HL-60/S4 treated with retinoic acid at 250 ng/mL for 4 days and 3 days (cell line): ENCODE results near the gene MYO1A.
"Not testable (repeated sequence)": the region's sequence is repeated elsewhere in the genome, so short reads cannot be mapped to it uniquely, and the experiment has no call there.

Source experiments
- in situ Hi-C: fragments of 300-500 bp; cut with MboI; formaldehyde crosslinking; loops from 2 replicates; pipeline ENCODE4 v1.7.0; 2022; ENCODE audit warnings: low sequenced_read_pairs

Gene MYO1A

DNA sequence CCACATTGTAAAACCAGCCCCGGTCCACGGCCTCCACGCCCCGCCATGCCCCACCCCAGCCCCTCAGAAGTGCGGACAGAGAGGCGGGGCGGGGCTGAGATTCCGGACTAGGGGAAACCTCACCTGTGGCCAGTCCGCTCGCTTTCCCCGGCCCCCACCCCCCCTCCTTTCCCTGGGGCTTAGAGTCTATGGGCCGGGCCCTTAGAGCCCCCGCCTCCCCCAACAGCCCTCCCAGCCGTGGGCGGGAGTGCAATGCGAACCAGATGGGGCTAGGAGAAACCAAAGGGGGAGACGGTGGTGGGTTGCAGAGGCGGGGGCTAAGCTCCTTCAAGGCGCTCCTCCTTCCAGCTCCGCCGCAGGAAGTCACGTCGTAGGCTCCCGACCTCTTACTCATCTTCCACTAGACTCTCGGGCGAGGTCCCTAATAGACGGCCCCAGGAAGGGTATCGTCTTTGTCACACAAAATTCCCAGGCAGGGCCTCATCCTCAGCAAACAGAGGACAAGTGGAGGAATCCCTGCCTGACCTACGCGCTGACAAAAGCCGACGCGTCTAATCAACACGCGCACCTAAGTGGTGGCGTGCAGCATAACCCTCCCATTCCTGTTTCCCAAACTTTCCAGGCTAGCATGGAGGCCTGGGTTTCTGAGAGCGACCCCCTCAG is 37.9 kb upstream of the MYO1A start:
- in situ Hi-C loops: no loop called here

- in situ Hi-C loops: no loop called here
Observed at GRCh38 chr12:57087010-57087690, 37.2 kb upstream of the MYO1A start.

DNA sequence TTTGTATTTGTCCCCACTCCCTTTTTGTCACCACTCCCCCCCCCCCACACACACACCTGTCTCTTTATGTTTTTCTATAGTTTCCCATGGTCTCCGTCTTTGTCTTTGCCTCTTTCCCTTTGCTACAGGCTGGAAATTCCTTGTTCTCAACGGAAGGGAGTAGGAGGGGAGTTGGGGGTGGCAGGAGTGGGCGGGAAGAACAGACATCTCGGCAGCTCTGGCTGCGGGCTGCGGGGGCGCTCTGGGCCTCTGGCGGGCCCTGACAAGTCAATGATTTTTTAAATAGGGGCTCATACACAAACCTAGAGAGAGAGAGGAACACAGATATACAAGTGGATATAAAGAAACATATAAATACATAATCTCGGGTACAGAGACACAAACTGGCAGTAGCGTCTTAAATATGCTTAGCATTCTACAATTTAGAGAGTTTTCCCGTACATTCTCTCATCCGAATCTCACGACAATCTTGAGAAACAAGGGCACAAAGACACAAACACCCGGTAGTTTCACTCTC is 36.6 kb upstream of the MYO1A start:
- in situ Hi-C loops: no loop called here

GRCh38 chr12:57085999-57086492 is 36.1 kb upstream of the MYO1A start:
- in situ Hi-C loops: no loop called here

DNA sequence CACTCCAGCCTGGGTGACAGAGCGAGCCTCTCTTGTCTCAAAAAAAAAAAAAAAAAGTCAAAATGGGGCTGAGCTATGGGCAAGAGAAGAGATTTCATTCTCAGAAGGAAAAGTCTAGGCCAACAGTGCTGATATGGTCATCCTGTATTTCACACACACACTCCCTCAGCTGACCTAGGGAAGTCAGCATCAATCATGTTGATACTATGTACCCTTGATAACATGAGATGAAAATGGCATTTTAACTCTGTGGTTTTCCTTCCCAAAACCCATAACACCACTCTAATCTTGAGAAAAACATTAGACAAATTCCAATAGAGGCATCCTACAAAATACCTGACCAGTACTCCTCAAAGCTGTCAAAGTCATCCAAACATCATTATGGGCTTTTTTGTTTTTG is 30.9 kb upstream of the MYO1A start:
- in situ Hi-C loops: no loop called here

GRCh38 chr12:57079821-57080220 is 29.9 kb upstream of the MYO1A start:
- in situ Hi-C loops: no loop called here

- in situ Hi-C loops: no loop called here
Observed at GRCh38 chr12:57078519-57079404, 28.8 kb upstream of the MYO1A start, which contains the start of gene NEMP1. TSS of gene NEMP1 (minus strand) at chr12:57078791. CDS start at chr12:57078745, 46 bp downstream.

- in situ Hi-C loops: not testable (repeated sequence)
Observed at GRCh38 chr12:57073566-57074450, 23.9 kb upstream of the MYO1A start.

- in situ Hi-C loops: no loop called here
Observed at GRCh38 chr12:57072661-57073060, 22.7 kb upstream of the MYO1A start.

GRCh38 chr12:57069523-57069922 is 19.6 kb upstream of the MYO1A start:
- in situ Hi-C loops: no loop called here

DNA sequence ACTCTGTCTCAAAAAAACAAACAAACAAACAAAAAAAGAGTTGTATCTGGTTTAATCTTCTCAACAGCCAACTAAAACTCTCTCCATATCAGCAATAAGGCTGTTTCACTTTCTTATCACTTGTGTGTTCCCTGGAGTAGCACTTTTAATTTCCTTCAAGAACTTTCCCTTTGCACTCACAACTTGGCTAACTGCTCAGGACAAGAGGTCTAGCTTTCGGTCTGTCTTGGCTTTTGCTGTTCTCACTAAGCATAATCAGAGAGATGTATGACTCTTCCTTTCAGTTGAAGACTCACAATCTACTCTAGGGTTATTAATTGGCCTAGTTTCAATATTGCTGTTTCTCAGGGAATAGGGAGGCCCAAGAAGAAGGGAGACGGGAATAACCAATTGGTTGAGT is 16.3 kb upstream of the MYO1A start:
- in situ Hi-C loops: no loop called here

- in situ Hi-C loops: no loop called here
Observed at GRCh38 chr12:57063991-57064685, 14.2 kb upstream of the MYO1A start.

GRCh38 chr12:57058454-57058853 is 8.5 kb upstream of the MYO1A start:
- in situ Hi-C loops: no loop called here

DNA sequence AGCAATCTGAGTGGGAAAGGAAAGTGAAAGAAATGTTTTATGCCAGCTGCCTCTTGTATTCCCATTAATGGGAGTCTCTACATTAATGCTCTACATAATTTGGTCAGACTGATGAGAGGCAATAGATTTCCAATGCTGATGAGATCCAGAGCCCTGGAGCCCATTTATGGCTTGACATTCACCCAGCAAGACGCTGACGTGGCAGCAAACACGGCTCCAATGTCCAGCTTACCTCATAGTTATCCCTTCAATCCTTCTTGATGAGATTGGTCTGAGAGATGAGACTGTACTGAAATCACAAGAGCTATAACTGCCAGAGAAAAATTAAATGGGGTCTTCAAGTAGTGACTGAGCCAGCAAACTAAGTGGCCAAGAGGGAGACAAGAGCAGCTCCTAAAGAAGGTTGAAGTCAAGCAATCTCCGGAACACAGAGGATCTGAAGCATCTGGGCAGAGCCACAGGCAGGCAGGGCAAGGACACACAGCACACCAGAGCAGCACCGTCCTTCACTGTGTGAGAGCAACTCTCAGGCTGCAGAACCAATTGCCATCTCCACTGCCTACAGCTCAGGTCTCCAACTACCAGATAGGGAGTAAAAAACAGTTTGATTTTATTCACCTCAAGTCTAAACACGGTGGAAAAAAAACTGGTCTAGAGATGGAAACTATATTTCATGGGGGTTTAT is 7.3 kb upstream of the MYO1A start:
- in situ Hi-C loops: no loop called here

DNA sequence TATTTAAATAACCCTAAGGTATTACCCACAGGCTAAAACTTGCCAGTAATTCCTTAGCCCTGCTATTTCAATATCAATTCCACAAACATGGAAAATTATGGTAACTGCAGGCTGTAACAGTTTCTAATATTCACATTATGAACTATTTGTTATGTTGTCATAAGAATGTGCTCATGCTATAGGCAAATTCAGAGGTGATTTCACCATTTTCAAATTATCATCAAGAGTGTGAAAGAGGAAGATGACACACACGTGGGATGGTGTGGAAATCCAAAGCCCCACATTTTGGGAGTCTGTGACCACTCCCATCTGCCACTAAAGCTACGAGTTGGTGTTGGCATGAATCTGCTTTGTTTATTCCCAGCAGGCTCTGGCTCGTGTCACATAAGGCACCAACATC is 5.9 kb upstream of the MYO1A start:
- in situ Hi-C loops: no loop called here

DNA sequence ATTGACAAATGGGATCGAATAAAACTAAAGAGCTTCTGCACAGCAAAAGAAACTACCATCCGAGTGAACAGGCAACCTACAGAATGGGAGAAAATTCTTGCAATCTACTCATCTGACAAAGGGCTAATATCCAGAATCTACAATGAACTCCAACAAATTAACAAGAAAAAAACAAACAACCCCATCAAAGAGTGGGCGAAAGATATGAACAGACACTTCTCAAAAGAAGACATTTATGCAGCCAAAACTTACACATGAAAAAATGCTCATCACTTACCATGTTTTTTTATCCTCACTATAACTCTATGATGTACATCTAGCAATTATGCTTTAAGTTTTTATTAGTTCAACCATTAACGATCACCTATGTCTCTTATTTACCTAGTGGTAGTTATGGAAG is 4.0 kb upstream of the MYO1A start:
- in situ Hi-C loops: not testable (repeated sequence)

- in situ Hi-C loops: not testable (repeated sequence)
Observed at GRCh38 chr12:57053146-57053545, 3.2 kb upstream of the MYO1A start.

DNA sequence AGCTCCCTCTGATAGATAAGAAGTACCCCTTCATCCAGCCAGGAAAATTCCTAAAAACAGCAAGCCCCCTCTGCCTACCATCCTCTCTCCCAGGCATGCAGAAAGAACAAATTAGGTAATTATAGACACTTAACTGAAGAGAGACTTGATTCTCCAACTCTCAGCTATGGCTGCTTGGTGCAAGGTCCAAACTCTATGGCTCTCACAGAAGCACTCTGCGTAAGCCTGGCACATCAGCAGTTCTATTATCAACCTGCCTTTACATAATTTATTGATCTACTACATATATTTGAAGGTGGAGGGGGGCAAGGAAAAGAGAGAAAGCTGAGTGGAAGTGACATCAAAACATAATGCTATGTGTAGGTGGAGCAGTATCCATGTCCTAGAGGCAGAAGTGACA is 1.1 kb upstream of the MYO1A start:
- in situ Hi-C loops: no loop called here

DNA sequence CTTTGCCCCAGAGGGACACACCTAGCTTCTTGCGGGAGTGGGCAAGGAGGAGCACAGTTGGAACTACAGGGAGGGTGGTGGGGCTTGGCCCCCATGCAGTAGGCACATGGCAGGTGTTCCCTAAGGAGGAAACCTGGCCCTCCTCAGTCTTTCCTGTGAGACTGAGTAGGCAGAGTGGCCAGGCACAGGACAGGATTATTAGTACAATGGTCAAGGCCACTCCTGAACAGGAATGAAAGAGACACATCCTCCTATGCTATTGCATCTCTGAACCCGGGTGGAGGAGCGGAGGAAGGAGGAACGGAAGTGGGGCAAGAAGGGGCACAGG is 846 bp downstream of the MYO1A start:
- in situ Hi-C loops: no loop called here
